ENCODE results near the gene COL15A1. TPM values are rescaled to one million over a fixed set of nuclear protein-coding genes. Genes with fewer than 3 reads are reported as not detected.

Gene COL15A1
- total and polyA plus RNA-seq, 2 of the 8 experiments (the other 6 are each of a cell fraction or from before 2014, with no cell fraction given) = 0.12 to 0.15 TPM

- peak; percentile 50 for FAIRE-seq
- H4K20me1 ChIP-seq (replicated peaks in 1 of 2; ENCODE audit: control insufficient read depth in 1 of 2, insufficient read depth in 2 of 2, low read length in 2 of 2) = peaks cover 5 to 12% of the 10 kb centered on the region in 2 experiments
- H4K5ac ChIP-seq (ENCODE audit: insufficient read length, low read depth, low read length) = no peak overlapping the region
- no peak overlapping the region for H3K56ac ChIP-seq (replicated peaks; ENCODE audit: insufficient read length, low read depth, low read length)
- no peak overlapping the region for H4K8ac ChIP-seq (ENCODE audit: extremely low read depth, insufficient read depth, low read length)
- H3K4me1 ChIP-seq (replicated peaks in 1 of 4; ENCODE audit: control insufficient read depth in 3 of 4, insufficient read depth in 4 of 4, low read length in 3 of 4) = peaks cover 0 to 7% (median 2%) of the 10 kb centered on the region in 4 experiments; a peak in 2 of 7 replicates
- peaks cover 5% of the 10 kb centered on the region; the same call in 1 of the 2 replicates for H3K79me1 ChIP-seq (ENCODE audit: low read depth, low read length)
- H2AK5ac ChIP-seq (ENCODE audit: low read depth, low read length) = no peak overlapping the region
- peaks cover 0 to 97% of the 10 kb centered on the region in 2 experiments; a peak in 3 of 4 replicates for H3K79me2 ChIP-seq (ENCODE audit: control insufficient read depth in 1 of 2, insufficient read depth in 2 of 2, low read length in 2 of 2)
- no peaks in the 10 kb centered on the region for H3K23me2 ChIP-seq (ENCODE audit: low read depth, low read length)
- H3K36me3 ChIP-seq (ENCODE audit: control insufficient read depth in 2 of 4, insufficient read depth in 4 of 4, low read length in 3 of 4) = no peaks in the 10 kb centered on the region; a peak in 1 of 8 replicates
- no peak overlapping the region for H3K23ac ChIP-seq (ENCODE audit: insufficient read length)
- H2BK15ac ChIP-seq (ENCODE audit: low read length) = no peak overlapping the region
- no peak overlapping the region for H2BK120ac ChIP-seq (replicated peaks; ENCODE audit: low read depth, low read length)
- H3K27me3 ChIP-seq (replicated peaks in 1 of 4; ENCODE audit: control insufficient read depth in 3 of 4, extremely low read depth in 1 of 4, insufficient read depth in 3 of 4, low read length in 3 of 4) = no peaks in the 10 kb centered on the region
- no peak overlapping the region for H3K4ac ChIP-seq (replicated peaks; ENCODE audit: insufficient read length, low read depth, low read length)
- no peak overlapping the region for H2BK20ac ChIP-seq (ENCODE audit: low read length)
- H4K91ac ChIP-seq (replicated peaks; ENCODE audit: insufficient read length, low read length) = no peak overlapping the region
- 93% methylated on average over 3 of the region's 3 CpGs; no CpG with 5 or more reads in 1 of the 2 experiments for WGBS, 2 experiments (ENCODE audit: extremely low coverage in 1 of 2, insufficient coverage in 1 of 2, insufficient read length in 1 of 2, insufficient replicate concordance in 2 of 2, low coverage in 1 of 2, low lambda C conversion rate in 2 of 2, missing lambda C conversion rate in 1 of 2)
- no peak overlapping the region for H2BK12ac ChIP-seq (ENCODE audit: low read depth, low read length)
- H3K27ac ChIP-seq (ENCODE audit: low read depth, low read length) = no peak overlapping the region
- no peaks in the 10 kb centered on the region for H3K9me3 ChIP-seq (ENCODE audit: insufficient read depth in 2 of 2, low read depth in 1 of 2, low read length in 1 of 2)
- no peak overlapping the region for H2AFZ ChIP-seq (ENCODE audit: low read length)
- no peak overlapping the region for H3K14ac ChIP-seq (ENCODE audit: insufficient read length)
- DNase-seq (ENCODE audit: low read depth in 1 of 2, low spot score in 2 of 2) = no peak
- no peak overlapping the region for H2BK5ac ChIP-seq (ENCODE audit: low read depth, low read length)
- ChIA-PET CTCF (ENCODE audit: partially characterized antibody) (interaction anchor here (0.7 to 1.2 kb wide), 3 partner anchors 10 to 27 kb away, joined by 3 to 6 read pairs (median 4); no protein-coding TSS in a partner anchor), POLR2A (ENCODE audit: partially characterized antibody) (interaction anchor here (2.4 kb wide), 1 partner anchor 9 kb away, joined by 11 read pairs; the partner anchor contains the start of gene TGFBR1)
- no peak overlapping the region for H3K4me3 ChIP-seq (ENCODE audit: extremely low read depth in 1 of 4, insufficient read depth in 2 of 4, low read depth in 3 of 4, low read length in 4 of 4)
- H3K9ac ChIP-seq (replicated peaks in 1 of 4; ENCODE audit: extremely low read depth in 1 of 4, low read depth in 3 of 4, low read length in 3 of 4) = no peak overlapping the region
- no peak overlapping the region for H3K18ac ChIP-seq (ENCODE audit: extremely low read depth, low read length)
- H3K4me2 ChIP-seq (ENCODE audit: insufficient read depth in 1 of 2, low read depth in 2 of 2, low read length in 2 of 2) = no peak overlapping the region
- no peak for TF ChIP-seq FOSL1 (IDR thresholded peaks at IDR 0.05; ENCODE audit: insufficient read depth, low read depth, low read length)
- no peak for TF ChIP-seq SRF (IDR thresholded peaks at IDR 0.05; ENCODE audit: low read depth, low read length)
- TF ChIP-seq TCF12 (IDR thresholded peaks at IDR 0.05; ENCODE audit: low read depth, low read length) = no peak
- no peak for TF ChIP-seq SAP30 (IDR thresholded peaks at IDR 0.05; ENCODE audit: insufficient read depth, insufficient replicate concordance, low read length)
- TF ChIP-seq MAX (IDR thresholded peaks at IDR 0.05) = no peak
Measured at GRCh38 chr9:99114049-99114440, 170.3 kb downstream of the COL15A1 start.

Data from H1 (cell line).